Activated T-cell treated with anti-CD3 and anti-CD28 coated beads for 24 hours (primary cell): ENCODE results near the gene MT2A.
"Not testable (repeated sequence)": the region's sequence is repeated elsewhere in the genome, so short reads cannot be mapped to it uniquely, and the experiment has no call there.

ENCODE experiments used
- DNase-seq: peaks from one replicate; pipeline ENCODE4 v3.0.0-alpha.2; 2020; ENCODE audit warnings: low read depth

Gene MT2A

DNA sequence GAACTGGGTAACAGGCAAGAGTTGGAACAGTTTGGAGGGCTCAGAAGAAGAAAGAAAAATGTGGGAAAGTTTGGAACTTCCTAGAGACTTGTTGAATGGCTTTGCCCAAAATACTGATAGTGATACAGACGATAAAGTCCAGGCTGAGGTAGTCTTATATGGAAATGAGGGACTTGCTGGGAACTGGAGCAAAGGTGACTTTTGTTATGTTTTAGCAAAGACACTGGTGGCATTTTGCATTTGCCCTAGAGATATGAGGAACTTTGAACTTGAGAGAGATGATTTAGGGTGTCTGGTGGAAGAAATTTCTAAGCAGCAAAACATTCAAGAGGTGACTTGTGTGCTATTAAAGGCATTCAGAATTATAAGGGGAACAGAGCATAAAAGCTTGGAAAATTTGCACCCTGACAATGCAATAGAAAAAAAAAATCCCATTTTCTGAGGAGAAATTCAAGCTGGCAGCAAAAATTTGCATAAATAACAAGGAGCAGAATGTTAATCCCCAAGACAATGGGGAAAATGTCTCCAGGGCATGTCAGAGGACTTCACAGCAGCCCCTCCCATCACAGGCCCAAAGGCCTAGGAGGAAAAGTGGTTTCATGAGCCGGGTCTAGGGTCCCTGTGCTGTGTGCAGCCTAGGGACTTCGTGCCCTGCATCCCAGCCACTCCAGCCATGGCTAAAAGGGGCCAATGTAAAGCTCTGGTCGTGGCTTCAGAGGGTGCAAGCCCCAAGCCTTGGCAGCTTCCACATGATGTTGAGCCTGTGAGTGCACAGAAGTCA lies 13.5 kb downstream of the MT2A start:
- DNase-seq = not testable (repeated sequence)

DNA sequence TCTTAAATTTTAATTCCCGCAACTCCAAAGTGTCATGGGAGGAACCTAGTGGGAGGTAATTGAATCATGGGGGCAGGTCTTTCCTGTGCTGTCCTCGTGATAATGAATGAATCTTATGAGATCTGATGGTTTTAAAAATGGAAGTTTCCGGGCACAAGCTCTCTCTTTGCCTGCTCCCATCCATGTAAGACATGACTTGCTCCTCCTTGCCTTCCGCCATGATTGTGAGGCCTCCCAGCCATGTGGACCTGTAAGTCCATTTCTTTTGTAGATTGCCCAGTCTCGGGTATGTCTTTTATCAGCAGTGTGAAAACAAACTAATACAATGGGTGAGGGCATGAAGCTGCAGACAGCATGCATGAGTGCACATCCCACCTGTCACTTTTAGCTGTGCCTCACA lies 14.8 kb downstream of the MT2A start:
- not testable (repeated sequence) for DNase-seq

DNA sequence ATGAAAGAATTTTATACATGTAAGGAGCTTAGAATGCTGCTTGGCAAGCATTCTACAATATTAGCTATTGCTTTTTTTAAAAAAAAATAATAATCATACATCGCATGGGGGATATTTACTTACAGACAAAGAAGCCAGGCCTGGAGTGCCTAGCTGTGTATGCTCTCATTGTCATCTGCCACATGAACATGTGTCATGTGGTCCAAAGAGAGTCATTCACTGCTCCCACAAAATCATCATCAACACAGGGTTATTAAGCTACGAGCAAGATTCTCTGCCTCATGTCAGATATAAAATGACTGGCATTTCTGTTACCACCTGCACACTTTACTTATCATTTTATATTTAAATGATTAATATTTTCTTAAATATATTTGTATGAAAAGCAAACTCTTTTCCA lies 15.3 kb downstream of the MT2A start:
- DNase-seq = no peak

DNA sequence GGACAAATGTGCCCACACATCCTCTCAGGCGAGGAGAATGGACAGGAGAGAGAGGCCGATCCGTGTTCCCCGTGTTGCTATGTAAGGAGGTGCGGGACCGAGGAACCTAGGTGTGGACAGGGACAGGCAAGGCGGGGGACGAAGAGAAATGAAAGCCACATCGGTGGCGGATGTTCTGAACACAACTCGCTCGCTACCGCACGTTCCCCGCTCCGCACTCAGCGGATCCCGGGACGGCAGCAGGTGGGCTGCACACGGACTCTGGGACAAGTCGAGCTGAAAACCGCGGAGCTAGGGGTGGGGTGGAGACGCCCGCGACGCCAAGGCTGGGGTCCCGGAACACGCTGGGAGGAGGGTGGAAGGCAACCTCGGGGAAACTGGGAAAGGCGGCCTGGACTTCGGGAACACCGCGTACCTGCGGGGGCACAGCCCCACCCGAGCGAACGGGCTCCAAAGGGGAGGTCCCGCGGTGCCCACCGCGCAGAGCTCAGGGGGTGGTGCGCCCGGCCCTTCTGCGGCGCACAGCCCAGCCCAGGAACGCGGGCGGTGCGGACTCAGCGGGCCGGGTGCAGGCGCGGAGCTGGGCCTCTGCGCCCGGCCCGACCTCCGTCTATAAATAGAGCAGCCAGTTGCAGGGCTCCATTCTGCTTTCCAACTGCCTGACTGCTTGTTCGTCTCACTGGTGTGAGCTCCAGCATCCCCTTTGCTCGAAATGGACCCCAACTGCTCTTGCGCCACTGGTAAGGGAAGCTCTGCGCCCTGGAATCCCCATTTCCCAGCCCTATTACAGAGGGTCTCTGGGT lies 17.0 kb downstream of the MT2A start, which contains the start of gene MT1E:
Gene MT1E, plus strand, starts transcription at position 642 of the 803 bp plus-strand sequence. Its CDS starts 71 bp downstream, at position 713.
- peak; percentile 70 for DNase-seq

DNA sequence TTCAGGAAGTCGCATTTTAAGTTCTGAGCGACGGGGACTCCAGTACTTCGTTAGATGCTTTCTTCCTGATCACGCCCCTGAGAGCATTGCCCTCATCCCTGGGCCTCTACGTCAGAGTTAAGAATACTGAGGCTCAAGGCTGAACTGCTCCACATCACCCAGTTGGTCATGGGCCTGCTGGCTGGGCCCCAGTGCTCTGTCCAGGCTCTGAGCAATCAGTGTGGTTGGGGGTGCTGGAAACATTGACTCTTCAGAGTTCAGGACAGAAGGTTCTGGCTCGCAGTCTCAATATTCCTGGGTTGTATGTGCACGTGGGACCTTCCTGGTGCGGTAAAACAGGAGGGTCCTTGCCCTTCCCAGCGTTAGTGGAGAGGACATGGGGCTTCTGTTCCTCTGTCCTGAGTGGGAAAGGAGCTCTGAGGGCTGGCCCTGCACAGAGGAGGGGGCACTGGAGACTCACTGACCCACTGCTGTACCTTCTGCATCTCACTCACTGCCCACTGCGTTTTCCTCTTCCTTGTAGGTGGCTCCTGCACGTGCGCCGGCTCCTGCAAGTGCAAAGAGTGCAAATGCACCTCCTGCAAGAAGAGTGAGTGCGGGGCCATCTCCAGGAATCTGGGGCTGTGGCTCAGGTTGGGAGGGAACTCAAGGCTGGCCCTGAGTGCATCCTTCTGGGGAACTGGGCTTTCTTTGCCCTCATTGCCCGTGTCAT lies 17.7 kb downstream of the MT2A start:
- no peak for DNase-seq

DNA sequence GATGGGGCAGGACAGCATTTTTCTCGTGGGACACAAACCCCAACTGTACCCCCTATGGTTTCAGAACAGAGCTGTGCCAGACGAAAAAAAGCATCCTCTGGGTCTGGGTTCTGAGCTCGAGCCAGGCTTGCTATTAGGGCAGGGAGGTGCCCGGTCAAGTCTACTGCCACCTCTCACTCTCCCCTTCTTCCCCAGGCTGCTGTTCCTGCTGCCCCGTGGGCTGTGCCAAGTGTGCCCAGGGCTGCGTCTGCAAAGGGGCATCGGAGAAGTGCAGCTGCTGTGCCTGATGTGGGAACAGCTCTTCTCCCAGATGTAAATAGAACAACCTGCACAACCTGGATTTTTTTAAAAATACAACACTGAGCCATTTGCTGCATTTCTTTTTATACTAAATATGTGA lies 18.3 kb downstream of the MT2A start:
- DNase-seq = no peak

DNA sequence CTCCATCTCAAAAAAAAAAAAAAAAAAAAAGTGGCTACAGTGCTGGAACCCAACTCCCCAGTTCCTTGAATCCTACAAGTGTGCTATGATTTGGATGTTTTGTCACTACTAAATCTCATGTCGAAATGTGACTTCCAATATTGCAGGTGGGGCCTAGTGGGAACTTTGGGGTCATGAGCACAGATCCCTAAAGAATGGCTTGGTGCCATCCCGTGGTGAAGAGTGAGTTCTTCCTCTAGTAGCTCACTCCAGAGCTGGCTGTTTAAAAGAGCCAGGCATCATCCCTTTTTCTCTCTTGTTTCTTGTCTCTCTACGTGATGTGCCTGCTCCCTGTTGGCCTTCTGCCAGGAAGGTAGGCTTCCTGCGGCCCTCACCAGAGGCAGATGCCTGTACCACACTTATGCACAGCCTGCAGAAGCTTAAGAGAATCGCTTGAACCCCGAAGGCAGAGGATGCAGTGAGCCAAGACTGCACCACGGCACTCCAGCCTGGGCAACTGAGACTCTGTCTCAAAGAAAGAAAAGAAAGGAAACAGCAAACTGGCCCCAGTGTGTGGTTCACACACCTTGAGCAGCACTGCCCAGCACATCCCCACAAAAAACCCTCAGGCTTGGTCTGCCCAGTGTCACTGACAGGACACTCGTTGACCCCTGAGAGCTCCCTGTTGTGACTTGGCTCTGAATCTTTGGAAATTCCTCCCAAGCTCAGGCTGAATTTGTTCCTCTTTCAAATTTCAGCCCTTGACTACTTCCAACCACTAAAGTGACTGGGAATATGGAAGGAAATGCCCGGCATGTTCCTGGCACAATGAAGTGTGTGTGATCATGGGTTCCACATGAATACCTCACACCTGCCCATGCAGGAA lies 20.3 kb downstream of the MT2A start:
- no peak for DNase-seq

DNA sequence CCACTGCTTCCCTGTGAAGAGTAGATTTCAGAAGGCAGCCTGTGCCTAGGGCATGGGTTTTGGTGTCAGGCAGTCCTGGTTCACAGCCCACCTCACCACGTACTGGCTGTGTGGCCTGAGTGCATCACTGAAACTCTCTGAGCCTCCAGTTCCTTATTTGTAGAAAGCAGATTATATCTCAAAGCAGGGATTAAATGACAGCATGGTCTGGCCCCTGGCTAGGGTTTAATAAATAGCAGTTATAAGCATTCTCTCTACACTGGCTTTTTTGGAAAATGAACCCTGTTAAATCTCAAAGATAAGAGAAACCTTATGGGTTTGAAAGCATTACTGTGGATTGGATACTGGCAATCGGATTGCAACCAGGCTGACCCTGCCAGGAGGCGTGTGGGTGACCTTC lies 21.1 kb downstream of the MT2A start:
- no peak for DNase-seq

DNA sequence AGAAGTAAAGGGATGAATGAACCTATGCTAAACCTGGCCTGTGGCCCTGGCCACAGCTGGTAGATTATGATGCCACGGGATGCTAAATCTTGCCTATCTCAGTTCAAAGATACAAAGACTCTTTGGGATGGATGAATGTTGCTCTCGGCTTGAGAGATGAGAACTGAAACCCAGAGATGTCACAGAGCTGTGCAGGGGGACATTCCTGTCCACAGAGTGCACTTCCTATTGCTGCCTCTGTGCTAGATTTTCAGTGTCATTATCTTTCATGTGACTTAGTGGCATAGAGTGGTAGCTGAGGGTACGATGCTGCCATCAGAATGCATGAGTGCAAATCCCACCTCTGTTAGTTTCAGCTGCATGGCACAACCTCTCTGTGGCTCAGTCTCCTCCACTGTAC lies 21.8 kb downstream of the MT2A start:
- DNase-seq = no peak

DNA sequence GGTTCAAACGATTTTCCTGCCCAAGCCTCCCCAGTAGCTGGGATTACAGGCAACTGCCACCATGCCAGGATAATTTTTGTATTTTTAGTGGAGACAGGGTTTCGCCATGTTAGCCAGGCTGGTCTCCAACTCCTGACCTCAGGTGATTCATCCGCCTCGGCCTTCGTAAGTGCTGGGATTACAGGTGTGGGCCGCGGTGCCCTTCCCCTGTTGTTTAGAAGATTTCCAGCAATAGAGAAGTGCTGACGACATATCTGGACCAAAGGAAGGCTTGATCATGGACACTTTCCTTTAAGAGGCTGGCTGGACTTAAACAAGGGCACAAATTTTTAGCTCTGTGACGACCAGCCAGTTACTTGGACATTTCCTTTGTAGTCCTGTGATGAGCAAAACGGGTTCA lies 22.8 kb downstream of the MT2A start:
- no peak for DNase-seq

DNA sequence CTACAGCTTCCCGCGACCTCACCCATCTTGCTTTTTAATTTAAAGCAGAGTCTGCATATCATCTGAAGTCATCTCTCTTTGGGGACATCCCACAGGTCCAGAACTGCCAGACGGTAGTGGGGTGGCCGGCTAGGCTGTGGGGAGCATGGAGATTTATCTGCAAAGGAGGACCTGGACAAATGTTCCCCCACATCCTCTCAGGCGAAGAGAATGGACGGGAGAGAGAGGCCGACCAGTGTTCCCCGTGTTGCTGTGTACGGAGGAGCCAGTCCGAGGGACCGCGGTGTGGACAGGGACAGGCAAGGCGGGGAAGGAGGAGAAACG lies 23.4 kb downstream of the MT2A start:
- no peak for DNase-seq

DNA sequence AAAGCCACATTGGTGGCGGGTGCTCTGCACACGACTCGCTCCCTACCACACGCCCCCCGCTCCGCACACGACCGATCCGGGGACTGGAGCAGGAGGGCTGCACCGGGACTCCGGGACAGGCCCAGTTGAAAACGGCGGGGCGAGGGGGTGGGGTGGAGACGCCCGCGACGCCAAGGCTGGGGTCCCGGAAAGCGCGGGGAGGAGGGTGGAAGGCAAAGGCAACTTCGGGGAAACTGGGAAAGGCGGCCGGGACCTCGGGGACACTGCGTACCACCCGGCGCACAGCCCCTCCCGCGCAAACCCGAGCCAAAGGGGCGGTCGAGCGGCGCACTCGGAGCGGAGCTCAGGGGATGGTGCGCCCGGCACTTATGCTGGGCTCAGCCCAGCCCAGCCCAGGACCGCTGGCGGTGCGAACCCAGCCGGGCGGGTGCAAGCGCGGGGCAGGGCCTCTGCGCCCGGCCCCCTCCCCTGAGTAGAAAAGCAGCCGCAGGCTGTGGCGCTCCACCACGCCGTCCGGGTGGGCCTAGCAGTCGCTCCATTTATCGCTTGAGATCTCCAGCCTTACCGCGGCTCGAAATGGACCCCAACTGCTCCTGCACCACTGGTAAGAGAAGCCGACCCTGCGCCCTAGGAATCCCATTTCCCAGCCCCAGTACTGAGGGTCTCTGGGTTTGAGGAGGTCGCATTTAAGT lies 23.9 kb downstream of the MT2A start, which contains the start of gene MT1M:
Gene MT1M, plus strand, starts transcription at position 504 of the 692 bp plus-strand sequence. Its CDS starts 73 bp downstream, at position 577.
- no peak for DNase-seq

DNA sequence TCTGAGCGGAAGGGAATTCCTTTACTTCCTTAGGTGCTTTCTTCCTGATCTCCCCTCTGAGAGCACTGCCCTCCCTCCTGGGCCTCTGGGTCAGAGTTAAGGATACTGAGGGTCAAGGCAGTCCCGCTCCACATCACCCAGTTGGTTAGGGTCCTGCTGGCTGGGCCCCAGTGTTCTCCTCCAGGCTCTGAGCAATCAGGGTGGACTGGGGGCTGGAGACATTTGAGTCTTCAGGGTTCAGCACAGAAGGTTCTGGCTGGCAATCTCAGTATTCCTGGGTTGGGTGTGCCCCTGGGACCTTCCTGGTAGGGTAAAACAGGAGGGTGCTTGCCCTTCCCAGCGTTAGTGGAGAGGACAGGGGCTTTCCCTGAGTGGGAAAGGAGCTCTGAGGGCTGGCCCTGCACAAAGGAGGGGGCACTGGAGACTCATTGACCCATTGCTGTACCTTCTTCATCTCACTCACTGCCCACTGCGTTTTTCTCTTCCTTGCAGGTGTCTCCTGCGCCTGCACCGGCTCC lies 24.5 kb downstream of the MT2A start:
- no peak for DNase-seq

DNA sequence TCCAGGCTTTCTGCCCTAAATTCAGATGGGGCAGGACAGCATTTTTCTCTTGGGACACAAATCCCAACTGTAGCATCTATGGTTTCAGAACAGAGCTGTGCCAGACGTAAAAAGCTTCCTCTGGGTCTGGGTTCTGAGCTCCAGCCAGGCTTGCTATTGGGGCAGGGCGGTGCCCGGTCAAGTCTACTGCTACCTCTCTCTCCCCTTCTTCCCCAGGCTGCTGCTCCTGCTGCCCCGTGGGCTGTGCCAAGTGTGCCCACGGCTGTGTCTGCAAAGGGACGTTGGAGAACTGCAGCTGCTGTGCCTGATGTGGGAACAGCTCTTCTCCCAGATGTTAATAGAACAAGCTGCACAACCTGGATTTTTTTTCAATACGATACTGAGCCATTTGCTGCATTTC lies 25.2 kb downstream of the MT2A start:
- no peak for DNase-seq

DNA sequence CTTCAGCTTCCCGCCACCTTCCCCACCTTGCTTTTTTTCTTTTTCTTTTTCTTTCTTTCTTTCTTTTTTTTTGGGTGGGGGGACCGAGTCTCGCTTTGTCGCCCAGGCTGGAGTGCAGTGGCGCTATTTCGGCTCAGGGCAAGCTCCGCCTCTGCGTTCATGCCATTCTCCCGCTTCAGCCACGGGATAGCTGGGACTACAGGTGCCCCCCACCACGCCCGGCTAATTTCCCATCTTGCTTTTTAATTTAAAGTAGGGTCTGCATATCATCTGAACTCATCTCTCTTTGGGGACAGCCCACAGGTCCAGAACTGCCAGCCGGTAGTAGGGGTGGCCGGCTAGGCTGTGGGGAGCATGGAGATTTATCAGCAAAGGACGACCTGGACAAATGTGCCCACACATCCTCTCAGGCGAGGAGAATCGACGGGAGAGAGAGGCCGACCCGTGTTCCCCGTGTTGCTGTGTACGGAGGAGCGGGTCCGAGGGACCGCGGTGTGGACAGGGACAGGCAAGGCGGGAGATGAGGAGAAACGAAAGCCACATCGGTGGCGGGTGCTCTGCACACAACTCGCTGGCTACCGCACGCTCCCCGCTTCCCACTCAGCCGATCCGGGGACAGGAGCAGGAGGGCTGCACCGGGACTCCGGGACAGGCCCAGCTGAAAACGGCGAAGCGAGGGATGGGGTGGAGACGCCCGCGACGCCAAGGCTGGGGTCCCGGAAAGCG lies 26.5 kb downstream of the MT2A start:
- DNase-seq = no peak

DNA sequence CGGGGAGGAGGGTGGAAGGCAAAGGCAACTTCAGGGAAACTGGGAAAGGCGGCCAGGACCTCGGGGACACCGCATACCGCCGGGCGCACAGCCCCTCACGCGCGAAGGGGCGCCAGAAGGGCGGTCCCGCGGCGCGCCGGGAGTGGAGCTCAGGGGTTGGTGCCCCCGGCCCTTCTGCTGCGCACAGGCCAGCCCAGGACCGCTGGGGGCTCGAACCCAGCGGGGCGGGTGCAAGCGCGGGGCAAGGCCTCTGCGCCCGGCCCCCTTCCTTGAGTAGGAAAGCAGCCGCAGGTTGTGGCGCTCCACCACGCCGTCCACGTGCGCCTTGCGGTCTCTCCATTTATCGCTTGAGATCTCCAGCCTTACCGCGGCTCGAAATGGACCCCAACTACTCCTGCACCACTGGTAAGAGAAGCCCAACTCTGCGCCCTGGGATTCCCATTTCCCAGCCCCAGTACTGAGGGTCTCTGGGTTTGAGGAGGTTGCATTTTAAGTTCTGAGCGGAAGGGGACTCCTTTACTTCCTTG lies 27.1 kb downstream of the MT2A start:
- DNase-seq = no peak

DNA sequence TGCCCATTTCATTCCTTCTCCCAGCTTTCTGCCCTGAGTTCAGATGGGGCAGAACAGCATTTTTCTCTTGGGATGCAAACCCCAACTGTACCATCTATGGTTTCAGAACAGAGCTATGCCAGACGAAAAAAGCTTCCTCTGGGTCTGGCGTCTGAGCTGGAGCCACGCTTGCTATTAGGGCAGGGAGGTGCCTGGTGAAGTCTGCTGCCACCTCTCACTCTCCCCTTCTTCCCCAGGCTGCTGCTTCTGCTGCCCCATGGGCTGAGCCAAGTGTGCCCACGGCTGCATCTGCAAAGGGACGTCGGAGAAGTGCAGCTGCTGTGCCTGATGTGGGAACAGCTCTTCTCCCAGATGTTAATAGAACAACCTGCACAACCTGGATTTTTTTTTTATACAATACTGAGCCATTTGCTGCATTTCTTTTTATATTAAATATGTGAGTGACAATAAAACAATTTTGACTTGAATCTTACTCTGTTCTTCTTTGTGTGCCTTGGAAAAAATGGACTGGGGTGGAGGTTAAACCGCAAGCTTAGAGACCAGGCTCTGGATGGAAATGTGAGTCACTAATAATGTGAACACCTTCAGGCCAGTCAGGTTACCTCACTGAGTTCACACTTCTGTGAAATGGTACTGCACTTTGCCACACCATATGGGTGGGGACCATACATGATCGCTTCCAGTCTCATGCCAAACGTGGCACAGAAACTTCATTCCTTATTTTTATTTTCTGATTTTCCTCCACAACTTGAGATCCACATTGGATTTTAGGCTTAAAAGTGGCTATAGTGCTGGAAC lies 28.4 kb downstream of the MT2A start:
- DNase-seq = no peak

DNA sequence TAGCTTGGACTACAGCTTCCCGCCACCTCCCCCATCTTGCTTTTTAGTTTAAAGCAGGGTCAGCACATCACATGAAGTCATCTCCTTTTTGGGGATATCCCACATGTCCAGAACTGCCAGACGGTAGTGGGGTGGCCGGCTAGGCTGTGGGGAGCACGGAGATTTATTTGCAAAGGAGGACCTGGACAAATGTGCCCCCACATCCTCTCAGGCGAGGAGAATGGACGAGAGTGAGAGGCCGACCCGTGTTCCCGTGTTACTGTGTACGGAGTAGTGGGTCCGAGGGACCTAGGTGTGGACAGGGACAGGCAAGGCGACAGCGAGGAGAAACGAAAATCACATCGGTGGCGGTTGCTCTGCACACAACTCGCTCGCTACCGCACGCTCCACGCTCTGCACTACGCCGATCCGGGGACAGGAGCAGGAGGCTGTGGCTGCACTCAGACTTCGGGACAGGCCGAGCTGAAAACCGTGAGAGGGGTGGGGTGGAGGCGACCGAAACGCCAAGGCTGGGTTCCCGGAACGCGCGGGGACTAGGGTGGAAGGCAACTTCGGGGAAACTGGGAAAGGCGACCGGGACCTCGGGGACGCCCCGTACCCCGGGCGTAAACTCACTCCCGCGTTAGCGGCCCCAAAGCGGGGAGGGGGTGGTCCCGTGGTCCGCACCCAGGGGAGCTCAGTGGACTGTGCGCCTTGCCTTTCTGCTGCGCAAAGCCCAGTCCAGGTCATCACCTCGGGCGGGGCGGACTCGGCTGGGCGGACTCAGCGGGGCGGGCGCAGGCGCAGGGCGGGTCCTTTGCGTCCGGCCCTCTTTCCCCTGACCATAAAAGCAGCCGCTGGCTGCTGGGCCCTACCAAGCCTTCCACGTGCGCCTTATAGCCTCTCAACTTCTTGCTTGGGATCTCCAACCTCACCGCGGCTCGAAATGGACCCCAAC lies 29.7 kb downstream of the MT2A start, which contains the start of gene MT1A:
Gene MT1A, plus strand, starts transcription at position 853 of the 937 bp plus-strand sequence. Its CDS starts 73 bp downstream, at position 926.
- no peak for DNase-seq
